Brain microvascular endothelial cell (primary cell): ENCODE data around the gene CIRBP.
A peak's percentile ranks its signal among the peaks of the same experiment; 100 is the strongest.

Experiments used
- DNase-seq: peaks from one replicate; pipeline ENCODE4 v3.0.0-alpha.2; 2020
- H3K27ac ChIP-seq: fragments of 250-450 bp; sonication (Bioruptor Pico); 2 replicates; pipeline ENCODE4 v1.5.1; 2020; ENCODE audit warnings: mild to moderate bottlenecking, moderate library complexity
- H3K27me3 ChIP-seq: fragments of 250-450 bp; sonication (Bioruptor Pico); replicated peaks from 2 replicates; pipeline ENCODE4 v1.5.1; 2020; ENCODE audit warnings: mild to moderate bottlenecking
- H3K36me3 ChIP-seq: fragments of 250-450 bp; sonication (Bioruptor Pico); replicated peaks from 2 replicates; pipeline ENCODE4 v1.5.1; 2020; ENCODE audit warnings: mild to moderate bottlenecking
- H3K4me3 ChIP-seq: 2 replicates; pipeline ENCODE4 v1.5.1; 2011; ENCODE audit warnings: low read depth, mild to moderate bottlenecking, control low read depth, low read length, moderate library complexity
- in situ Hi-C: cut with HindIII; loops from 2 replicates; pipeline ENCODE4 v1.10.0; 2017; ENCODE audit warnings: low sequenced_read_pairs, low pct_ligation_motif_present
- TF ChIP-seq, protein P1 (sequence below): IDR thresholded peaks from 2 replicates; pipeline ENCODE4 v1.5.1; 2011; ENCODE audit warnings: low read depth, mild to moderate bottlenecking, moderate library complexity, low read length, control low read depth, inconsistent platforms; ENCODE audit errors: missing control alignments

CIRBP gene

DNA sequence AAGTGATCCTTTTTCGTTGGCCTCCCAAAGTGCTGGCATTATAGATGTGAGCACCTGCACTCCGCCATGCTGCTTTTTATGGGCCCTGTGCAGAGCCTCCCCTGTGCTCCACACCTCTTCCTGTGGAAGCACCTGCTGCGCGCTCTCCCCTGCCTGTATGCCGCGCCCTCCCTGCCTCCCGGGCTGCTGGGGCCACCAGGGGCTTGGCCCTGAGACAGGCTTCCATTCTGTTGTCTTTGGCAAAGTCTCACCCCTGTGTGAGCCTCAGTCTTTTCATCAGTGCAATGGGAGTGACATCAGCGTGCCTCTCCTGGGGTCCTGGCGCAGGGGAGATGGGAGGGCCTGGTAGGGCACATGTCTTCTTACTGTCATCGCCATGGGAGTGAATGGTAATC lies 7.5 kb downstream of the CIRBP start:
- no peak for DNase-seq
- TF ChIP-seq, protein P1, sequence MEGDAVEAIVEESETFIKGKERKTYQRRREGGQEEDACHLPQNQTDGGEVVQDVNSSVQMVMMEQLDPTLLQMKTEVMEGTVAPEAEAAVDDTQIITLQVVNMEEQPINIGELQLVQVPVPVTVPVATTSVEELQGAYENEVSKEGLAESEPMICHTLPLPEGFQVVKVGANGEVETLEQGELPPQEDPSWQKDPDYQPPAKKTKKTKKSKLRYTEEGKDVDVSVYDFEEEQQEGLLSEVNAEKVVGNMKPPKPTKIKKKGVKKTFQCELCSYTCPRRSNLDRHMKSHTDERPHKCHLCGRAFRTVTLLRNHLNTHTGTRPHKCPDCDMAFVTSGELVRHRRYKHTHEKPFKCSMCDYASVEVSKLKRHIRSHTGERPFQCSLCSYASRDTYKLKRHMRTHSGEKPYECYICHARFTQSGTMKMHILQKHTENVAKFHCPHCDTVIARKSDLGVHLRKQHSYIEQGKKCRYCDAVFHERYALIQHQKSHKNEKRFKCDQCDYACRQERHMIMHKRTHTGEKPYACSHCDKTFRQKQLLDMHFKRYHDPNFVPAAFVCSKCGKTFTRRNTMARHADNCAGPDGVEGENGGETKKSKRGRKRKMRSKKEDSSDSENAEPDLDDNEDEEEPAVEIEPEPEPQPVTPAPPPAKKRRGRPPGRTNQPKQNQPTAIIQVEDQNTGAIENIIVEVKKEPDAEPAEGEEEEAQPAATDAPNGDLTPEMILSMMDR, result no peak
- H3K4me3 ChIP-seq, result no peak overlapping the region
- peaks cover 37% of the 10 kb centered on the region for H3K36me3 ChIP-seq
- in situ Hi-C loops, result no loop called here
- H3K27me3 ChIP-seq, result no peaks in the 10 kb centered on the region
- no peak overlapping the region for H3K27ac ChIP-seq

DNA sequence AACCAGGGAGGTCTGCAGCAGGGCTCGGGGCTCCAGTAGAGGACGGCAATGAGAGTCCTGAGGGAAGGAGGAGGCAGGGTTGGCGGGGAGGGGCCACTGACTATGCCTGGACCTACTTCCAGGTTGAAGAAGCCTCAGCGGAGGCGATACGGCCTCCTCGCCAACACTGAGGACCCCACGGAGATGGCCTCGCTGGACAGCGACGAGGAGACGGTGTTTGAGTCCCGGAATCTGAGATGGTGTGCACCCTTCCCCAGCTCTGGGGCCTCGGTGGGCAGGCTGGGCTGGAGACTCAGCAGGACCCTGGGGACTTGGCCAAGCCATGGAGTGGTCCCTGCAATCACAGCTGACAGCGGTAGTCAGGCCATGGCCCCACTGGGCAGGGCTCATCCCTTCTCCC lies 7.9 kb downstream of the CIRBP start:
- no peak for DNase-seq
- Histone ChIP-seq H3K4me3 (no peak overlapping the region), H3K27ac (no peak overlapping the region), H3K36me3 (peaks cover 33% of the 10 kb centered on the region), H3K27me3 (no peaks in the 10 kb centered on the region)
- in situ Hi-C loops, result no loop called here
- TF ChIP-seq, protein P1, result no peak

DNA sequence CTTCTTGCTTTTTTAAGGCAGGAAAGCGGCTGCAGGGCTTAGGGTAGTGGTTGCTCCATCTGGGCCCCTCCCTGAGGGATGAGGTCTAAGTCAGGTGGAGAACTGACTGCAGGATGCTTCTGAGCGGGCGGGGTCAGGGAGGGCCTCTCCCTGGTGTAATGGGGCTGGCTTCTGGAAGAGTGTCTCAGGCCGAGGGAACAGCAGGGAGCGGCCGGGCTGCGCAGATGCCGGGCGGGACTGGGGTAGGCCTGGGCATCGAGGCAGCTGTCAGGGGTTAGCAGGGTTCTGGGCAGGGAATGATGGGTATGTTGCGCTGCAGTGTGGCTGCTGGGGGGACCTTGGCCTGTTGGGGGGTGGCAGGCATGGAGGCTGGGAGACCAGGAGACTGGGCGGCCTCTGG lies 8.9 kb downstream of the CIRBP start:
- TF ChIP-seq, protein P1, result no peak
- no peaks in the 10 kb centered on the region for H3K27me3 ChIP-seq
- H3K36me3 ChIP-seq, result peaks cover 25% of the 10 kb centered on the region
- H3K27ac ChIP-seq, result no peak overlapping the region
- in situ Hi-C loops, result no loop called here
- DNase-seq, result no peak
- no peak overlapping the region for H3K4me3 ChIP-seq

DNA sequence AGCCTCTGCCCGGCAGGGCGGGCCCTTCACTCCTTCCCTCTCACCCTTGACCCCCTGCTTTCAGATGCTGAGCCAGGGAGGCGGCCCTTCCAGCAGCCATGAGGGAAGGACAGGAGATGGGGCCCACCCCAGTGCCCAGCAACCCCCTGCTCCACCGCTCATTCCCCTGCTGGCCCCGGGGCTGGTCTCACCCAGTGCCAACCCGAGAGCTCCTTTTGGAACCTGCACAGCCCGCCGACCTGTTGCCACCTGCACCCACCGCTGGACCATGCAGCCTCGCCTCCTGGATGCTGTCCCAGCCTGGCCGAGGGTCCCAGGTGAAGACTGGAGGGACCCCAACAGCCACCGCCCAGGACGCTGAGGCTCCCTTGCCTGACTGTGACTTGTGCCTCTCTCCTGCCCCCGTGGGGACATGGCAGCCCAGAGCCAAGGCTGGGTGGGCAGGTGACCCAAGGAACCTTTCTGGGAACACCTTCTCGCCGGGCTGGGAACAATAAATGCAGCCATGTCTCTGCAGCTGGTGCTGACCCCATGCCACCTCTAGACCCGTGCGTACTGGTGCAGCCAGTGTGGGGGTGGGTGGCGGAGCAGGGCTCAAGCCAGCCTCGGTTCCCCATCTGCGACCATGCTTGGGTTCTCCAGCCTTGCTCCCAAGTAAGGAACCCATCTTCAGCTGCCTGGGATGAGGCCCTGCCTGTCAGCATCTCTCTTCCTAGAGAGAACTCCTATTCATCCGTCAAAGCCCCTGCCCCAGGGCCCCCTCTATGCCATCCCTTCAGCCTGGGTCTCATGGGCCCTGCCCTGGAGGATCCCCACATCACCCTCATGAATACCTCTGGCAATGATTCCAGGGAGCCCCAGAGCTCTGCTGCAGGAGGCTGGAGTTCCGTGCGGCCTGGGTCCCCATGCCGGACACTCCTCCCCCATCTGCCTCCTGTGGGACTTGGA lies 9.9 kb downstream of the CIRBP start:
- Histone ChIP-seq H3K36me3 (peaks cover 17% of the 10 kb centered on the region), H3K27me3 (peaks cover 6% of the 10 kb centered on the region), H3K4me3 (no peak overlapping the region), H3K27ac (no peak overlapping the region)
- DNase-seq, result no peak
- TF ChIP-seq, protein P1, result no peak
- in situ Hi-C loops, result no loop called here

DNA sequence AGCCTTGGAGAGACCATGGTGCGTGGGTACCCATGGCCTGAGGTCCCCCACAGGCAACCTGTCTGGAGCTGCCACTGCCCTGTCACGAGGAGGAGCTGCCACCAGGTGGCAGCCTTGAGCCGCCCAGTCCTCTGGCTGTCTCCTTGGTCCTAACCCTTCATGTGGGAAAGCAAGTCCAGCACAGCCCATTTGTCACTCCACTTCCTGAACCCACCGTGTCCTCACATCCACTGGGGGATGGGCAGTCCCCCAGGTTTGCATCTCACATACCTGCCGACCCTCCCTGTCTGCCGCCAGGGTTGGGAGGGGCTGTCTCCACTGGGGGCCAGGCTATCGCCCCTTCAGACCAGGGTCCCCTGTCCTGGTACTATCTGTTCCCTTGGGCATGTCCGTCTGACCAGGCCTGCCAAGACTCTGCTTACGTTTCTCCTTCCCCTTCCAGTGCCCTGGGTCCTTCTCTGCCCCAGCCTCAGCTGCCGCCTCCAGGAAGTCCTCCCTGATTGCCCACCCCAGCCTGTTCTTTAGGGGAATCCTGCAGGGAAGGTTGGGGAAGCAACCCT lies 10.7 kb downstream of the CIRBP start:
- H3K4me3 ChIP-seq, result no peak overlapping the region
- H3K36me3 ChIP-seq, result peaks cover 8% of the 10 kb centered on the region
- DNase-seq, result peak; percentile 58
- H3K27me3 ChIP-seq, result peaks cover 14% of the 10 kb centered on the region
- in situ Hi-C loops, result loop anchor here (5.0 to 10.0 kb wide), 3 partner anchors 95 to 192 kb away; no protein-coding TSS in a partner anchor
- TF ChIP-seq, protein P1, result peak; percentile 97
- H3K27ac ChIP-seq, result no peak overlapping the region
